Right lobe of liver (tissue), 4 donors: ENCODE measurements around the gene TMEM187.

Source experiments
- POLR2A ChIP-seq: fragments of 450-650 bp; IDR thresholded peaks from one replicate; pipeline ENCODE4 v1.6.1; 2017; ENCODE audit warnings: antibody characterized with exemption, mild to moderate bottlenecking
- TF ChIP-seq, protein P1 (sequence below), 4 donors: fragments of 200-600 bp in 3 of 4; fragments of 450-650 bp in 1 of 4; IDR thresholded peaks; one replicate each; pipeline versions ENCODE4 v1.5.1 to v1.8.0; 2016 to 2022; ENCODE audit warnings: antibody characterized with exemption in 4 of 4, mild to moderate bottlenecking in 2 of 4
- donor health status: DM: no; HTN: no; CAD: no.
- donor health status: DM: no; HTN: no; CAD: no.
- donor health status: DM: no; HTN: yes; CAD: no.

DNA sequence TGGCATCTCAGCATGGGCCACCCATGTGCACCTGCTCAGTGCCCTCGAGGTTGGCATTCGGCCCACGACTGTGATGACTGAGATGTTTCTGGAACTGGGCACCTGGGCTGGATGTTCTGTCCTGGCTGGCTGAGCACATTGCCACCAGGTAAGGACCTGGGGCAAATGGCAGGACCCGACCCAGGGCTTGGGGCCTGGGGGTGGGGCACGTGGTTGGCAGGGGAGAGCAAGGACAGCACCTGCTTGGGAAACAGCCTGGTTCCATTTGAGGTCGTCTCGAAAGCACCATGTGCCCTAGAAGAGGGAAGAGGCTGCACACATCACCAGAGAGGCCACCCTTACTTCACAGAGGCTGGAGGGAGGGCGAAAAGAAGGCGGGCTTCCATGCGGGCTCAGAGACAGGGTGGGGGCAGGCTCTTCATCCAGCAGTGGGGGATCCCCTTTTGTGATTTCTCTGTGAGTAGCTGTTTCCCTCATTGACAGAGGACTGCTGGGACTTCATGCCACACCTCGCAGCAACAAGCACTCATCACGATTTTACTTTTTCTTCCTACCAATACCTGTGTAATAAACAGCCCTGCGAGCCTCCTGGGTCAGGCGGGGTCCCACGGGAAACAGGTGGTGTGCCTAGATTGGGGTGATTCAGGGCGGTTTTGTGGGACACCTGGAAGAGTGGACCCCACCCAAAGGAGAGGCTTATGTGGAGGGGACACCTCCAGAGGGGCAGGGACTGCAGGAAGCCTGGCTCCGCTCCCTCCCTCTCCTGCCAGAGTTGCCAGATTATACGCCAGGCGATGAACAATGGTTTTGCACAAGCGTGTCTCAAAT is 12.0 kb downstream of the TMEM187 start:
- no peak for TF ChIP-seq POLR2A
- TF ChIP-seq, protein P1, sequence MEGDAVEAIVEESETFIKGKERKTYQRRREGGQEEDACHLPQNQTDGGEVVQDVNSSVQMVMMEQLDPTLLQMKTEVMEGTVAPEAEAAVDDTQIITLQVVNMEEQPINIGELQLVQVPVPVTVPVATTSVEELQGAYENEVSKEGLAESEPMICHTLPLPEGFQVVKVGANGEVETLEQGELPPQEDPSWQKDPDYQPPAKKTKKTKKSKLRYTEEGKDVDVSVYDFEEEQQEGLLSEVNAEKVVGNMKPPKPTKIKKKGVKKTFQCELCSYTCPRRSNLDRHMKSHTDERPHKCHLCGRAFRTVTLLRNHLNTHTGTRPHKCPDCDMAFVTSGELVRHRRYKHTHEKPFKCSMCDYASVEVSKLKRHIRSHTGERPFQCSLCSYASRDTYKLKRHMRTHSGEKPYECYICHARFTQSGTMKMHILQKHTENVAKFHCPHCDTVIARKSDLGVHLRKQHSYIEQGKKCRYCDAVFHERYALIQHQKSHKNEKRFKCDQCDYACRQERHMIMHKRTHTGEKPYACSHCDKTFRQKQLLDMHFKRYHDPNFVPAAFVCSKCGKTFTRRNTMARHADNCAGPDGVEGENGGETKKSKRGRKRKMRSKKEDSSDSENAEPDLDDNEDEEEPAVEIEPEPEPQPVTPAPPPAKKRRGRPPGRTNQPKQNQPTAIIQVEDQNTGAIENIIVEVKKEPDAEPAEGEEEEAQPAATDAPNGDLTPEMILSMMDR (IDR thresholded peaks at IDR 0.05), result no peak
